Endodermal cell (in vitro differentiated cells): ENCODE results near the gene PLOD2. TPM values are rescaled to one million over a fixed set of nuclear protein-coding genes. Genes with fewer than 3 reads are reported as not detected.

ENCODE experiments used
- DNase-seq: peaks from one replicate; pipeline ENCODE4 v3.0.0-alpha.2; 2017
- H3K27ac ChIP-seq: 2 replicates; pipeline ENCODE4 v1.5.1; 2013; ENCODE audit warnings: mild to moderate bottlenecking, low read depth, low read length, moderate library complexity
- H3K27me3 ChIP-seq: 2 replicates; pipeline ENCODE4 v1.6.1; 2013; ENCODE audit warnings: mild to moderate bottlenecking, low read length, moderate library complexity; ENCODE audit not compliant: insufficient read depth, control insufficient read depth, poor library complexity, severe bottlenecking
- H3K36me3 ChIP-seq: 2 replicates; pipeline ENCODE4 v1.7.0; 2013; ENCODE audit warnings: mild to moderate bottlenecking, low read length, moderate library complexity; ENCODE audit not compliant: control insufficient read depth, insufficient read depth
- H3K4me1 ChIP-seq: one replicate; pipeline ENCODE4 v1.7.0; 2013; ENCODE audit warnings: low read length; ENCODE audit not compliant: control insufficient read depth, insufficient read depth
- H3K4me3 ChIP-seq: 2 replicates; pipeline ENCODE4 v1.5.1; 2013; ENCODE audit warnings: mild to moderate bottlenecking, low read length, moderate library complexity
- H3K9ac ChIP-seq: 2 replicates; pipeline ENCODE4 v1.6.1; 2013; ENCODE audit warnings: mild to moderate bottlenecking, low read length, moderate library complexity; ENCODE audit not compliant: poor library complexity, severe bottlenecking; ENCODE audit errors: extremely low read depth
- H3K9me3 ChIP-seq: 2 replicates; pipeline ENCODE4 v1.6.1; 2013; ENCODE audit warnings: mild to moderate bottlenecking, low read length, moderate library complexity; ENCODE audit not compliant: control insufficient read depth
- H3K27ac Mint-ChIP-seq: 2 replicates; pipeline ENCODE4 v1.8.0; 2020; ENCODE audit warnings: mixed read lengths
- H3K27me3 Mint-ChIP-seq: 2 replicates; pipeline ENCODE4 v1.8.0; 2021; ENCODE audit warnings: mild to moderate bottlenecking, mixed read lengths; ENCODE audit not compliant: insufficient read depth
- H3K36me3 Mint-ChIP-seq: 2 replicates; pipeline ENCODE4 v1.8.0; 2020; ENCODE audit warnings: low read depth, mixed read lengths
- H3K4me1 Mint-ChIP-seq: 2 replicates; pipeline ENCODE4 v1.8.0; 2020; ENCODE audit warnings: mixed read lengths
- H3K4me3 Mint-ChIP-seq: 2 replicates; pipeline ENCODE4 v1.8.0; 2020; ENCODE audit warnings: mild to moderate bottlenecking, moderate library complexity, mixed read lengths
- H3K9me3 Mint-ChIP-seq: 2 replicates; pipeline ENCODE4 v1.8.0; 2020; ENCODE audit warnings: mild to moderate bottlenecking, mixed read lengths
- WGBS, 2 experiments: methylation state at CpG; one replicate each; pipeline versions ENCODE4 v1.1.5 to v1.1.7; 2013; ENCODE audit warnings: missing lambda C conversion rate in 2 of 2, mixed read lengths in 1 of 2; ENCODE audit not compliant: insufficient coverage in 1 of 2, insufficient read length in 1 of 2; 5-methylcytosine and 5-hydroxymethylcytosine counted together
- total RNA-seq, 2 donors: library from RNA; stranded (reverse); fragmentation: NEBNext Ultra II Directional in 1 of 2; extraction: Animal tissue kit (Norgen Biotek cat#: 25700) in 1 of 2; gene quantifications; 2 replicates in 1 of 2; 3 replicates in 1 of 2; pipeline ENCODE4 v1.2.1, GENCODE V29; 2021
- TF ChIP-seq, protein P1 (sequence below): fragments of 200-600 bp; sonication (generic); conservative IDR thresholded peaks from 2 replicates; pipeline ENCODE4 v1.5.0; 2021; ENCODE audit warnings: antibody characterized with exemption, mild to moderate bottlenecking

The PLOD2 gene
- total RNA-seq, 2 donors from 2014 or later: 37.9 to 65.5 TPM

DNA sequence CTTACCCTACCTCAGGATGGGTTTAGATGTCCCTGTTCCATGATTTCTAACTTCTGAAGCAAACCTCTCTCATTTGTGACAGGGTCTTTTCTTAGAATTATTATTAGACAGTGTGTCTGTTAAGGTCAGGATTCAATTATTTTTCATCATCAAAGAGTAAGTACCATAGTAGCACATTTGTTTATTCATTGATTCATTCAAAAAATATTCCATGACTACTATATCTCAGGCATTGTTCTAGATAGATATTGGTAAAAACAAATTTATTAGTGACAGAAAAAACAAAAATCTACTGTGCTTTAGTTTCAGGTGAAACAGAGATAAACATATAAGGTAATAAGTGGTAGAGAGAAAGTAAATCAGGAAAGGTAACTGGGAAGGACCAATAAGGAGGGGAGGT is 3.5 kb upstream of the PLOD2 start:
- Mint-ChIP-seq H3K9me3 (no peaks in the 10 kb centered on the region), H3K4me1 (peaks cover 15% of the 10 kb centered on the region), H3K36me3 (peaks cover 1% of the 10 kb centered on the region), H3K4me3 (no peak overlapping the region), H3K27ac (no peak overlapping the region), H3K27me3 (peaks cover 19% of the 10 kb centered on the region)
- no peak overlapping the region for H3K9ac ChIP-seq
- no peak overlapping the region for H3K27ac ChIP-seq
- TF ChIP-seq, protein P1, sequence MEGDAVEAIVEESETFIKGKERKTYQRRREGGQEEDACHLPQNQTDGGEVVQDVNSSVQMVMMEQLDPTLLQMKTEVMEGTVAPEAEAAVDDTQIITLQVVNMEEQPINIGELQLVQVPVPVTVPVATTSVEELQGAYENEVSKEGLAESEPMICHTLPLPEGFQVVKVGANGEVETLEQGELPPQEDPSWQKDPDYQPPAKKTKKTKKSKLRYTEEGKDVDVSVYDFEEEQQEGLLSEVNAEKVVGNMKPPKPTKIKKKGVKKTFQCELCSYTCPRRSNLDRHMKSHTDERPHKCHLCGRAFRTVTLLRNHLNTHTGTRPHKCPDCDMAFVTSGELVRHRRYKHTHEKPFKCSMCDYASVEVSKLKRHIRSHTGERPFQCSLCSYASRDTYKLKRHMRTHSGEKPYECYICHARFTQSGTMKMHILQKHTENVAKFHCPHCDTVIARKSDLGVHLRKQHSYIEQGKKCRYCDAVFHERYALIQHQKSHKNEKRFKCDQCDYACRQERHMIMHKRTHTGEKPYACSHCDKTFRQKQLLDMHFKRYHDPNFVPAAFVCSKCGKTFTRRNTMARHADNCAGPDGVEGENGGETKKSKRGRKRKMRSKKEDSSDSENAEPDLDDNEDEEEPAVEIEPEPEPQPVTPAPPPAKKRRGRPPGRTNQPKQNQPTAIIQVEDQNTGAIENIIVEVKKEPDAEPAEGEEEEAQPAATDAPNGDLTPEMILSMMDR: no peak
- H3K27me3 ChIP-seq: no peaks in the 10 kb centered on the region
- H3K4me1 ChIP-seq: no peaks in the 10 kb centered on the region
- H3K9me3 ChIP-seq: no peaks in the 10 kb centered on the region
- H3K36me3 ChIP-seq: no peaks in the 10 kb centered on the region
- H3K4me3 ChIP-seq: no peak overlapping the region
- no peak for DNase-seq

DNA sequence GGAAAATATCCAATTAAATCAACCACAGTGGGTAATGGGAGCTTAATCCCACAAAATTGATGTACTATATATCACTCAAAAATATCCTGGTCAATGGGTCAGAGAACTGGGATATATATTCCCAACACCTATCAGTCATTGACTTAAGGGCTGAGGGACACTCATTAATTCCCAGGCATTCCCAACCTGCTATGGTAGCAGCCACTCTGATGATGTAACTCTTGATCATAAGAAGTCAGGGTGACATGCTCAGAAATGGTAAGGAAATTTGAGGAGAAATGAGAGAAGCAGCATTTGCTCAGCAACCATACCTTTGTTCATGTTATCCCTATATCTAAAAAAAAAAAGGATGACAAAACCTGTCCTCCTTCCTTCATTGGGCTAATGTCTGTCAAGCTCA is 3.1 kb upstream of the PLOD2 start:
- no peak for DNase-seq
- Histone ChIP-seq H3K36me3 (no peaks in the 10 kb centered on the region), H3K4me3 (no peak overlapping the region), H3K9me3 (no peaks in the 10 kb centered on the region), H3K9ac (no peak overlapping the region), H3K4me1 (no peaks in the 10 kb centered on the region), H3K27ac (no peak overlapping the region), H3K27me3 (no peaks in the 10 kb centered on the region)
- Mint-ChIP-seq H3K4me1 (peaks cover 17% of the 10 kb centered on the region), H3K4me3 (no peak overlapping the region), H3K36me3 (peaks cover 1% of the 10 kb centered on the region), H3K27me3 (peaks cover 19% of the 10 kb centered on the region), H3K27ac (no peak overlapping the region), H3K9me3 (no peaks in the 10 kb centered on the region)
- TF ChIP-seq, protein P1: no peak

DNA sequence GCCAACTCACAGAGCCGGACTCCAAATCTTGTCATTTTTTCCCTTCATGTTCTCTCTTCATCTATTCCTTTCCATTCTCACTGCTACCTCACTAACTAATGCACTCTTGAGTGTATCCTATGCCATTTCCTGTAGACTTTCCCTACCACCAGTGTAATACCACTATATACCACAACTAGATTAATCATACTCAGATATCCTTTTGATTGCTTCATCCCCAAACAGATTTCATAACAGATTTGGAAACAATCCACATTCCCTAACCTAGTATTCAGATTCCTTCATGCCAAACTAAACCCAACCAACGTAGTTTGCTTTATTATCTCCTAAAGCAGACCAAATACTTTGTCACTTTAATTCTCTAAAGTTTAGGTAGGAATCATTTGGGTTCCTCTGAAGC is 2.6 kb upstream of the PLOD2 start:
- H3K27ac Mint-ChIP-seq: no peak overlapping the region
- 88 to 93% methylated on average over 2 of the region's 2 CpGs for WGBS, 2 experiments
- no peak overlapping the region for H3K9ac ChIP-seq

More for the DNA sequence above, 2.6 kb upstream of the PLOD2 start:
- Histone ChIP-seq H3K27me3 (no peaks in the 10 kb centered on the region), H3K9me3 (no peaks in the 10 kb centered on the region), H3K27ac (no peak overlapping the region), H3K4me1 (no peaks in the 10 kb centered on the region), H3K36me3 (no peaks in the 10 kb centered on the region), H3K4me3 (no peak overlapping the region)
- no peaks in the 10 kb centered on the region for H3K9me3 Mint-ChIP-seq
- H3K36me3 Mint-ChIP-seq: peaks cover 1% of the 10 kb centered on the region
- H3K27me3 Mint-ChIP-seq: peaks cover 19% of the 10 kb centered on the region
- H3K4me1 Mint-ChIP-seq: peaks cover 19% of the 10 kb centered on the region
- TF ChIP-seq, protein P1: peak; percentile 42
- H3K4me3 Mint-ChIP-seq: no peak overlapping the region
- no peak for DNase-seq
